SU-DHL-6 (cell line): ENCODE measurements around the gene YIPF5.

Experiments used
- H2AFZ ChIP-seq: fragments of 200-600 bp; sonication (generic); 2 replicates; pipeline ENCODE4 v1.6.1; 2014; ENCODE audit warnings: low read depth, mild to moderate bottlenecking, moderate library complexity, mixed read lengths, antibody characterized with exemption, low read length; ENCODE audit not compliant: severe bottlenecking
- H3F3A ChIP-seq: fragments of 200-600 bp; shearing (Covaris generic); 2 replicates; pipeline ENCODE4 v1.6.0; 2016; ENCODE audit warnings: antibody characterized with exemption, mild to moderate bottlenecking; ENCODE audit not compliant: insufficient read depth
- H3K27ac ChIP-seq: fragments of 200-600 bp; sonication (generic); 2 replicates; pipeline ENCODE4 v1.5.1; 2016; ENCODE audit warnings: low read depth, mild to moderate bottlenecking, low read length, moderate library complexity, mixed read lengths
- H3K27me3 ChIP-seq: fragments of 200-600 bp; sonication (generic), shearing (Covaris generic); 2 replicates; pipeline ENCODE4 v1.6.0; 2014; ENCODE audit warnings: mild to moderate bottlenecking, low read length
- H3K36me3 ChIP-seq: fragments of 200-600 bp; sonication (generic); 2 replicates; pipeline ENCODE4 v1.6.1; 2014; ENCODE audit warnings: mild to moderate bottlenecking, low read length, mixed read lengths
- H3K4me2 ChIP-seq: fragments of 300-600, 200-600 bp; shearing (Covaris generic), sonication (generic); 2 replicates; pipeline ENCODE4 v1.6.0; 2014; ENCODE audit warnings: low read length, low read depth, mild to moderate bottlenecking; ENCODE audit not compliant: poor library complexity, severe bottlenecking
- H3K4me3 ChIP-seq: fragments of 200-600 bp; sonication (generic); 2 replicates; pipeline ENCODE4 v1.5.1; 2014; ENCODE audit warnings: antibody characterized with exemption, low read length, mild to moderate bottlenecking, mixed read lengths; ENCODE audit not compliant: insufficient read depth, poor library complexity, severe bottlenecking
- H3K79me2 ChIP-seq: fragments of 200-600 bp; sonication (generic); 2 replicates; pipeline ENCODE4 v1.6.1; 2014; ENCODE audit warnings: mild to moderate bottlenecking, low read length, moderate library complexity; ENCODE audit not compliant: insufficient read depth
- H3K9ac ChIP-seq: fragments of 200-600 bp; sonication (generic); 2 replicates; pipeline ENCODE4 v1.7.0; 2014; ENCODE audit warnings: mild to moderate bottlenecking, low read length
- H3K9me2 ChIP-seq: fragments of 200-600 bp; sonication (generic); replicated peaks from 2 replicates; pipeline ENCODE4 v1.6.1; 2014; ENCODE audit warnings: low read length; ENCODE audit not compliant: insufficient read depth
- H3K9me3 ChIP-seq: fragments of 200-600 bp; sonication (generic); 2 replicates; pipeline ENCODE4 v1.6.1; 2014; ENCODE audit warnings: low read length, mixed read lengths; ENCODE audit not compliant: insufficient read depth
- H4K20me1 ChIP-seq: fragments of 200-600 bp; sonication (generic); 2 replicates; pipeline ENCODE4 v1.6.1; 2014; ENCODE audit warnings: low read depth, mild to moderate bottlenecking, antibody characterized with exemption, low read length, moderate library complexity, mixed read lengths
- CTCF ChIP-seq: fragments of 200-600 bp; sonication (generic); IDR thresholded peaks from one replicate; pipeline ENCODE4 v1.5.1; 2017; ENCODE audit warnings: antibody characterized with exemption, mild to moderate bottlenecking, low read length, moderate library complexity; ENCODE audit not compliant: insufficient read depth, poor library complexity, severe bottlenecking
- EZH2phosphoT487 ChIP-seq: fragments of 200-600 bp; sonication (generic), shearing (Covaris generic); conservative IDR thresholded peaks from 2 replicates; pipeline ENCODE4 v1.6.1; 2018; ENCODE audit warnings: mild to moderate bottlenecking, antibody characterized with exemption, low read length, moderate library complexity, mixed read lengths

The YIPF5 gene

GRCh38 chr5:144179226-144179625, 8.8 kb upstream of the YIPF5 start:
- Histone ChIP-seq H3K27ac (no peak overlapping the region), H3K27me3 (no peaks in the 10 kb centered on the region), H3K79me2 (no peaks in the 10 kb centered on the region), H3K9ac (no peak overlapping the region), H3K36me3 (no peaks in the 10 kb centered on the region), H4K20me1 (no peaks in the 10 kb centered on the region), H3K9me3 (no peaks in the 10 kb centered on the region), H3F3A (no peaks in the 10 kb centered on the region; the same call in 1 of the 2 replicates), H3K4me3 (no peak overlapping the region), H3K9me2 (no peaks in the 10 kb centered on the region), H3K4me2 (no peak overlapping the region), H2AFZ (no peak overlapping the region)
- TF ChIP-seq EZH2phosphoT487 (no peak), CTCF (no peak)

- TF ChIP-seq EZH2phosphoT487 (no peak), CTCF (no peak)
- Histone ChIP-seq H3F3A (no peaks in the 10 kb centered on the region), H3K27ac (no peak overlapping the region), H3K4me3 (no peak overlapping the region), H3K27me3 (no peaks in the 10 kb centered on the region), H4K20me1 (no peaks in the 10 kb centered on the region), H3K36me3 (no peaks in the 10 kb centered on the region), H3K79me2 (no peaks in the 10 kb centered on the region), H2AFZ (no peak overlapping the region), H3K9me3 (no peaks in the 10 kb centered on the region), H3K4me2 (no peak overlapping the region), H3K9me2 (no peaks in the 10 kb centered on the region), H3K9ac (no peak overlapping the region)
These were observed 7.1 kb upstream of the YIPF5 start for GRCh38 chr5:144177548-144177947.

- Histone ChIP-seq H3K27ac (no peak overlapping the region), H3K9ac (no peak overlapping the region), H3K27me3 (no peaks in the 10 kb centered on the region), H3F3A (no peaks in the 10 kb centered on the region), H3K36me3 (peaks cover 1% of the 10 kb centered on the region; the same call in 1 of the 2 replicates), H3K9me2 (no peaks in the 10 kb centered on the region), H2AFZ (no peak overlapping the region), H3K9me3 (no peaks in the 10 kb centered on the region), H3K4me2 (no peak overlapping the region), H4K20me1 (no peaks in the 10 kb centered on the region), H3K4me3 (no peak overlapping the region), H3K79me2 (peaks cover 16% of the 10 kb centered on the region)
- TF ChIP-seq EZH2phosphoT487 (no peak), CTCF (no peak)
These were observed 3.3 kb upstream of the YIPF5 start for GRCh38 chr5:144173766-144174165.

GRCh38 chr5:144169904-144170275, 569 bp downstream of the YIPF5 start:
- Histone ChIP-seq H3K79me2 (peaks cover 40% of the 10 kb centered on the region), H3K27ac (0 out of 2 replicates have a peak overlapping the region, but pooled peaks have one; percentile 5), H3K9me3 (no peaks in the 10 kb centered on the region), H3F3A (no peaks in the 10 kb centered on the region), H3K4me2 (peak overlapping the region; percentile 67), H3K27me3 (no peaks in the 10 kb centered on the region), H2AFZ (no peak overlapping the region), H4K20me1 (no peaks in the 10 kb centered on the region), H3K9ac (peak overlapping the region; percentile 71), H3K4me3 (peak overlapping the region; percentile 72), H3K9me2 (no peaks in the 10 kb centered on the region), H3K36me3 (peaks cover 28% of the 10 kb centered on the region)
- TF ChIP-seq CTCF (no peak), EZH2phosphoT487 (no peak)
